ENCODE results near the gene FHIP2A.
"Not testable (repeated sequence)": the region's sequence is repeated elsewhere in the genome, so short reads cannot be mapped to it uniquely, and the experiment has no call there.

FHIP2A gene, protein sequence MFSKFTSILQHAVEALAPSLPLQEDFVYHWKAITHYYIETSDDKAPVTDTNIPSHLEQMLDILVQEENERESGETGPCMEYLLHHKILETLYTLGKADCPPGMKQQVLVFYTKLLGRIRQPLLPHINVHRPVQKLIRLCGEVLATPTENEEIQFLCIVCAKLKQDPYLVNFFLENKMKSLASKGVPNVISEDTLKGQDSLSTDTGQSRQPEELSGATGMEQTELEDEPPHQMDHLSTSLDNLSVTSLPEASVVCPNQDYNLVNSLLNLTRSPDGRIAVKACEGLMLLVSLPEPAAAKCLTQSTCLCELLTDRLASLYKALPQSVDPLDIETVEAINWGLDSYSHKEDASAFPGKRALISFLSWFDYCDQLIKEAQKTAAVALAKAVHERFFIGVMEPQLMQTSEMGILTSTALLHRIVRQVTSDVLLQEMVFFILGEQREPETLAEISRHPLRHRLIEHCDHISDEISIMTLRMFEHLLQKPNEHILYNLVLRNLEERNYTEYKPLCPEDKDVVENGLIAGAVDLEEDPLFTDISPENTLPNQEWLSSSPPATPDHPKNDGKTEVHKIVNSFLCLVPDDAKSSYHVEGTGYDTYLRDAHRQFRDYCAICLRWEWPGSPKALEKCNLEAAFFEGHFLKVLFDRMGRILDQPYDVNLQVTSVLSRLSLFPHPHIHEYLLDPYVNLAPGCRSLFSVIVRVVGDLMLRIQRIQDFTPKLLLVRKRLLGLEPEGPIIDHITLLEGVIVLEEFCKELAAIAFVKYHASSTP

DNA sequence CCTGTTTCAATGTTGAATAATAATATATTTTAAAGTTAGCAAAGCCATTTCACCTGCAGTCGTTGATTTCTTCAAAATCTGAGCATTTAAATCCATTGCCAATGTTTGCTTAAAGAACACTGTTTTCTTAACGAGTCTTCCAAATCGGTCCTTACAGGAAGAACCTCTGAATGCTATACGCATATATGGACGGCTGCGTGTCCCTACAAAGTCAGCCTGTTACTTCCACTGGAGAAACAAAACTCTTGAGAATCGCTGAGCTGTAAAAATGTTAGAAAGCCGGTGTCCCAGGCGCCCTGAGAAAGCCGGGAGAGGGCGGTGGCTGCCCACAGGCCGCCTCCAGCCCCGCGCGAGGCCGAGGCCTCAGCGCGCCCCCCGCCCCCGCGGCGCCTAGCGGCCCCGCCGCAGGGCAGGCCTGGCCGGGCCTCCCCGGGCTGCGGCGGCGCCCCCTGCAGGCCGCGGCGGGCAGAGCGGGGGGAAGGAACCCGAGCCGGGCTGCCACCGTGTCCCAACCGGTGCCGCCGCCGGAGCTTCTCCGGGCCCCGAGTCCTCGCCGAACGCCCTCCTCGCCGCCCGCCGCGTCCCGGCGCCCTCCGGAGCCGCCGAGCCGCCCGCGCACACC is at the start of gene FHIP2A:
Gene FHIP2A (plus strand): TSS at position 488 of the 622 bp plus-strand sequence. CDS start 299 bp downstream, outside the sequence.
- peak; percentile 55 for DNase-seq (ENCODE audit: low read depth)

DNA sequence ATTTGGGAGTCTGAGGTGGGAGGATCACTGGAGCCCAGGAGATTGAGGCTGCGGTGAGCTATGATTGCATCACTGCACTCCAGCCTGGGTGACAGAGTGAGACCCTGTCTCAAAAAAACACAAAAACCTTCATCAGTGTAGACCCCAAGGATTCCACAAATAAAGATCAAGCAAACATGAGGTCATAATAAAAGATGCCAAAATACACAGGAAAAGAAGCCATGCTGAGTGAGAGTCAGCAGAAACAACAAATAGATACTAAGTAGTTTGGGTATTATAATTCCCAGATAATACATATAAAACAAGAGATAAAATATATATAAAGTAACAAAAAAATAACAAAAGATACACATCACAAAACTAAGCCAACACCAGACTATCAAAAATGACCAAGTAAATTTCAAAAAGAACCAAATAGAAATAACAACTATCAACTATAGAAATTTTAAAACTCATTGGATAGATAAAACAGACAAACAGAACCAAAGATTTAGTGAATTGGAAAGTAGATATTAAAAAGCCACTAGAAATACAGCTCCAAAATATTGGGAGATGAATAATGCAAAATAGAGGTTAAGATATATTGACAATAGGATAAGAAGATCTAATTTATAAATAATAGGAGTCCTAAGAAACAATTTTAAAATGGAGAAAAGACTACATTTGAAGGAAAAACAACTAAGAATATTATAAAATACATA is 48.9 kb upstream of the FHIP2A start:
- no peak for DNase-seq (ENCODE audit: low read depth)

DNA sequence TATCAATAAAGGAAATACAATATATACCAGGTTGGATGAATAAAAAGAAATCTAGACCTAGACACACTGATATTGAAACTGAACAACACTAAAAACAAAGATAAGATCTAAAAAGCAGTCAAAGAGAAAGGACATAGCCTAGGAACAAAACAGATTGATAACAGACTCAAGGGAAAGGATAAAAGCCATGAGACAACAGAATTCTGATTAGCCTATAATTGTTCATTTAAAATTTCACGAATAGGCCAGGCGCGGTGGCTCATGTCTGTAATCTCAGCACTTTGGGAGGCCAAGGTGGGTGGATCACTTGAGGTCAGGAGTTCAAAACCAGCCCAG is 48.4 kb upstream of the FHIP2A start:
- DNase-seq (ENCODE audit: low read depth), result no peak

DNA sequence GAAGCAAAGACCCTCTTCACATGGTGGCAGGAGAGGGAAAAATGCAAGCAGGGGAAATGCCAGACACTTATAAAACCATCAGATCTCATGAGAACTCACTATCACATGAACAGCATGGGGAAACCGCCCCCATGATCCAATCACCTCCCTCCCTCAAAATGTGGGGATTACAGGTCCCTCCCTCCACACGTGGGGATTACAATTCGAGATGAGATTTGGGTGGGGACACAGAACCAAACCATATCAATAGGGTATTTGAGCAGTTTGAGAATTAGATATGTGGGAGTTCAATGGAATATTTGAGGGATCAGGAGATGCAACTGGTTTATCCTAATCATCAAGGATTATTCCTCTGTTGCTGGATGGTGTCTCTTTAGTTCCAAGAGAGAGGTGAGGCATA is 46.5 kb upstream of the FHIP2A start:
- not testable (repeated sequence) for DNase-seq (ENCODE audit: low read depth)

DNA sequence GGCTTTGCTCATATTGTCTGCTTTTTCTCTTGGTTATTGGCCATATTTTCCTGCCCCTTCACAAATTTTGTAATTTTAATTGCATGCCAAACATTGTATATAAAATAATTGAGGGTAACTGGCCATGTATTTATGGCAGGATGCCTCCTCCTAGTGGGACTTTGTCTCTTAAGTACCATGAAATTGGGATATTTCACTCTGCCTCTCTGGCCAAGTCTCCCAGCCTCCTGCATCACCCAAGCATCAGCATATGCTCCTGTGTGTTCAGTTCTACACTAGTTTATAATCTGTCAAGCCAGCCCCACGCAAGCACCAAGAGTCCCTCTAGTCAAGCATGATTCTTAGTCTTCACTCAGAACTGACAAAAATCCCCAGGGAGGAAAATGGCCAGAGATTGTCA is 44.2 kb upstream of the FHIP2A start:
- DNase-seq (ENCODE audit: low read depth), result no peak

DNA sequence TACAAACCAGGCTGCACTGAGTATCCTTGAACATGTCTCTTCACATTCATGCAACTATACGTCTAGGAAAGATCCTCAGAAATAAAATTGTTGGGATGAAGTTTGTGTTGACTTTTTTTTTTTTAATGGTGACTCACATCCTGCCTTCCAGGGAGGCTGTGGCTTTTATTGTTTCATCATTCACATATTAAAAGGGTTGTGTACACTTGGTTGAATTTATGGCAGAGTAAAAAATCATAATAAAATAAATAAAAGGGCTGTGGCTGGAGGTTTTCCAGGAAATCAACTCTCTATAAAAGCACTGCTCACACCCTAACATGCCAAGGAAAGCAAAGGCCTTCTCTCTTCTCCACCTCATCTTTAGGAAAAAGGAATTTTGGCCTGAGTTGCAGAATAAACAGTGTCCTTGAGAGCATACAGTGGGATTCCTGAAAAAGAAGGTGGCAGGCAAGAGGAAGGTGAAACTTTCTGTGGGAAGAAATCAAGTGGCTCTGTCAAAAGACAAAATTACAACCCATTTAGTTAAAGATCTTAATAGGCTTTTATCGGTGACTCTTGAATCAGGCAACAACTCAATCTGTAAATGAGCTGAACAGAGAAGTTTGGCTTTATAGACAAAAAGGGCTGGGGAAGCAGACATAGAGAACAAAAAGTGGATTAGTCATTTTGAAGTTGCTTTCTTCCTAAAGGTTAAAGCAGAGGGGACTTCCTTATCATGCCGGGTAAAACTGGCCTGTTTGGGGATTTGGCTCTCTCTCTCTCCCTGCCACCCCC is 41.6 kb upstream of the FHIP2A start:
- DNase-seq (ENCODE audit: low read depth), result no peak

DNA sequence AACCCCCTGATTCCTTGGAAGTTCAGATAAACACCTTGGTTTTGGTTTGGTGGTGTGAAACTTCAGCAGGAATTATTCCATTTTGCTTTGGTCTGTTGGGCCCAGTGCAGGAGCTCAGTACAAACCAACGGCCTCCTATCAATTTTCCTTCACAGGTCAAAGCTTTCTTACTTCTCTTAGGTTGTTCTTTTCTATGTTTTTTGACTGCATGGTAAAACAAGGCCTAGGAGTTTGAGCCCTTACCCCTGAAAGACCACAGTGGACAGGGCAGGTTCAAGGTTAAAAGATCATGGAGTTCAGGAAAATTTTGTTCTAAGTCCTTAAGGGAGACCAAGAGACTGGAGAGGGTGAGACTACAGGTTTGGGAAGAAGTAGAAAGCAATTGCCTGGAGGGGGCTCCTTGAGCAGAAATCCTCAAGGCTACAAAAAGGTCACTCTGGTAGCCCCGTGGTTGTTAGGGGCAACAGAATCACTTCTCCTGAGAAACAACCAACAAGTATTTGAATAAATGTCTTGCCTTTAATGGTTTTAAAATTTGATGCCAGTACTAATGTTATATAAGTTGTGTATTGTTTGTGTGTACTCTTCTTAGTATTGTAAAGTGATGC is 40.9 kb upstream of the FHIP2A start:
- DNase-seq (ENCODE audit: low read depth), result no peak

DNA sequence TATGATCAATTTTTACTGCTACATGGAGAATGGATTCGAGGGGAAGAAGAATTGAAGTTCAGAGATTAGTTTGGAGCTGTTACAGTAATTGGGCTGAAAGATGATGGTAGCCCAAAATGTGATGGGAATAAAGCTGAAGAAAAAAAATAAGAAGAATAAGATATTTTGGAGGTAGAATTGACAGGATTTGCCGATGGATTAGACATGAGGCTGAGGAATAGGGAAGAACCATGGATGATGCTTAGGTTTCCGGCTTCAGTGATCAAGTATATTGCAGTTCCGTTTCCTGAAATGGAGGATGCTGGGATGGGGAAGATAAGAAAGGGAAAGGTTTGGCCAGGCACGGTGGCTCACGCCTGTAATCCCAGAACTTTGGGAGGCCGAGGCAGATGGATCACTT is 38.9 kb upstream of the FHIP2A start:
- no peak for DNase-seq (ENCODE audit: low read depth)

DNA sequence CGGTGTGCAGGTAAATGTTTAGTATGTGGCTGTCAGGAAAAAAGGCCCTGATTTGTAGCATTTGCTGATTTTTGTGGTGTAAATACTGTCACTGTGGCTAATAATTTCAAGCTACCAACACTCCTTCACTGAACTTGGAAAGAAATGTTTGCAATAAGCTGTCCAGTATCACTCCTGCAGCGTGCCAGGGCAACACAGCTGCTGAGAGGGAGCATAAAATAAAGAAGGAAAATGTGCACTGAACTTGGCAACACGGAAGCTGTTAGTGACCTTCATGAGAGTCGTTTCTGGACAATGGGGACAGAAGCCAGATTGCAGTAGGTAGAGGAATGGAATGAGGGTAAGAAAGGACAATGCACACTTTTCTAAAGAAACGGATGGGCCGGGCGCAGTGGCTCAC is 37.9 kb upstream of the FHIP2A start:
- DNase-seq (ENCODE audit: low read depth), result no peak

DNA sequence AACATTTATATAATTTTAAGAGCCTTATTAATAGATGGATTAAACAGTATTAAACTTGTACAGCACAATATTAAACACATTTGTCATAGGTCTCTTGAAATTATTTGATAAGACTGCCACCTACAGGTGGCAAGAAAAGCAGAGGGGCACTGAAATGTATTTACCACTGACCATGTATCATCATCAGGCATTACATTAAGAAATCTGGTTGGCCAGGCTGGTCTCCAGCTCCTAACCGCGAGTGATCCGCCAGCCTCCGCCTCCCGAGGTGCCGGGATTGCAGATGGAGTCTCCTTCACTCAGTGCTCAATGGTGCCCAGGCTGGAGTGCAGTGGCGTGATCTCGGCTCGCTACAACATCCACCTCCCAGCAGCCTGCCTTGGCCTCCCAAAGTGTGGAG is 35.1 kb upstream of the FHIP2A start:
- not testable (repeated sequence) for DNase-seq (ENCODE audit: low read depth)

DNA sequence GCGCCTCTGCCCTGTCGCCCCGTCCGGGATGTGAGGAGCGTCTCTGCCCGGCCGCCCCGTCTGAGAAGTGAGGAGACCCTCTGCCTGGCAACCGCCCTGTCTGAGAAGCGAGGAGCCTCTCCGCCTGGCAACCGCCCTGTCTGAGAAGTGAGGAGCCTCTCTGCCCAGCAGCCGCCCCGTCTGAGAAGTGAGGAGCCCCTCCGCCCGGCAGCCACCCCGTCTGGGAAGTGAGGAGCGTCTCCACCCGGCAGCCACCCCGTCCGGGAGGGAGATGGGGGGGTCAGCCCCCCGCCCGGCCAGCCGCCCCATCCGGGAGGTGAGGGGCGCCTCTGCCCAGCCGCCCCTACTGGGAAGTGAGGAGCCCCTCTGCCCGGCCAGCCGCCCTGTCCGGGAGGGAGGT is 34.4 kb upstream of the FHIP2A start:
- not testable (repeated sequence) for DNase-seq (ENCODE audit: low read depth)

DNA sequence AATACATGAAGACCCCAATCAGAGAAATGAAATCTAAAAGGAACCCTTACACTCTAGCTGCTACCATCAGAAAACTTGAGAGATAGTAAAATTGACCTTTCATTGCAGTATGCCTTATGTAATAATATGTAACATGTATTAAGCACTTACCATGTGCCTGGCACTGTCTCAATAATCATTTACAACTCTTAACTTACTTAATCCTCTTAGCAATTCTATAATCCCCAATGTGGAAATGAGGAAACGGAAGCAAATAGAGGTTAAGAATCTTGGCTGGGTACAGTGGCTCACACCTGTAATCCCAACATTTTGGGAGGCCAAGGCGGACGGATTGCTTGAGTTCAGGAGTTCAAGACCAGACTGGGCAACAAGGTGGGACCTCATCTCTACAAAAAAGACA is 29.8 kb upstream of the FHIP2A start:
- DNase-seq (ENCODE audit: low read depth), result no peak

DNA sequence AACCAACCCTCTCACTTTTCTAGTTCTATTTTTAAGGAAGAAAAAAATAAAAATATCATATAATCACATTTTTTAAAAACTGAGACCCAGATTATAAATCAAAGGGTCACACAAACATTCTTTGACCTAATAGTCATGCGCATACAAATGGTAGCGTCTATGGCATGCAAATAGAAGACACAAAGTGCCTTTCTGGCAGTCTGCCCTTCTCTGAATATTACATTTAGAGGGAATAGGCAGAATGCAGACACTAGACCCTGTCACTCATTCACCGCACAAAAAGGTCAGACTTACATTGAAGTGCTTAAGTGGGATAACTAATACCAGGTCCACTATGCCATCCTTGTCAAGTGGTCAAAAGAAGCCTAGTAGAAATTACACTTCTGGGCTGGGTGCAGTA is 26.5 kb upstream of the FHIP2A start:
- no peak for DNase-seq (ENCODE audit: low read depth)

DNA sequence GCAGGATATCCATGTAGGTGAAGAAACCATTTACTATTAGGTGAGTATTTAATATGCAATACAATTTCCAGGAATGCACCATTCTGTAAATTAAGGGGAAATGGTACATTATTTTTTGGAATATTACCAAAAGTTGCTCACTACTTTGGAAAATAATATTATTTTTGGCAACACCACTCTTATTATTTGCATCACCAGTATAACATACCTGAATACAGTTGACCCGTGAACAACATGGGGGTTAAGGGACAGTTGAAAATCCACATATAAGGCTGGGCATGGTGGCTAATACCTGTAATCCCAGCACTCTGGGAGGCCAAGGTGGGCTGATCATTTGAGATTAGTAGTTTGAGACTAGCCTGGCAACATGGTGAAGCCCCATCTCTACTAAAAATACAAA is 21.2 kb upstream of the FHIP2A start:
- DNase-seq (ENCODE audit: low read depth), result no peak

DNA sequence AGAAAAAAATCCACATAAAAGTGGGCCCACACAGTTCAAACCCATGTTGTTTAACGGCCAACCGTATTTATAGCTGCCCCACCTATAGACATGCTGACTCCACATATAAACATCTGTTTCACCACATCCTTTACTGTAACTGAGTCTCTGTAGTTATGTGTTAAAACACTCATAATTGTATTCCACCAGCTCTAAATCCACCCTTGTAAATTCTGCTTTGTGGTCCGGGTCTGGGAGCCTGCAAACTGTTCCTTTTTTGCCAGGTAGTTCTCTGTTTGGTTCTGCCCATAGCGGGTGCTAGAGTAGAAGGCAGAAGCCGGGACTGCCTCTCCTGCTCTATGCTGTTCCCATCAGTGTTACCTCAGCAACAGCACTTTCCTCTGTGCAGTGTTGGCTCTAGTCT is 20.2 kb upstream of the FHIP2A start:
- no peak for DNase-seq (ENCODE audit: low read depth)

DNA sequence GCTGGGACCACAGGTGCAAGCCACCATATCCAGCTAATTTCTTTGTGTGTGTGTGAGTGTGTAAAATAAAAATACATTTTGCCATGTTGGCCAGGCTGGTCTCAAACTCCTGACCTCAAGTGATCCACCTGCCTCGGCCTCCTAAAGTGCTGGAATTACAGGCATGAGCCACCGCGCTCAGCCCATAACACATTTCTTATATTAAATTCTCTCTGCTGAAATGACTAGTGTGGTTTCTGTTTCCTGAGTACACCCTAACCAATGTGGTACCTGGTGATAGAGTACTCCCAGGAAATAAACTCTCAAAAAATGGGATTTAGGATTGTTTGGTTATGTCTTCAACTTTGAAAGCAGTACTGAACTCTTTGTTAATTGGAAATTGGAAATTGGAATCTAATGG is 19.4 kb upstream of the FHIP2A start:
- no peak for DNase-seq (ENCODE audit: low read depth)

DNA sequence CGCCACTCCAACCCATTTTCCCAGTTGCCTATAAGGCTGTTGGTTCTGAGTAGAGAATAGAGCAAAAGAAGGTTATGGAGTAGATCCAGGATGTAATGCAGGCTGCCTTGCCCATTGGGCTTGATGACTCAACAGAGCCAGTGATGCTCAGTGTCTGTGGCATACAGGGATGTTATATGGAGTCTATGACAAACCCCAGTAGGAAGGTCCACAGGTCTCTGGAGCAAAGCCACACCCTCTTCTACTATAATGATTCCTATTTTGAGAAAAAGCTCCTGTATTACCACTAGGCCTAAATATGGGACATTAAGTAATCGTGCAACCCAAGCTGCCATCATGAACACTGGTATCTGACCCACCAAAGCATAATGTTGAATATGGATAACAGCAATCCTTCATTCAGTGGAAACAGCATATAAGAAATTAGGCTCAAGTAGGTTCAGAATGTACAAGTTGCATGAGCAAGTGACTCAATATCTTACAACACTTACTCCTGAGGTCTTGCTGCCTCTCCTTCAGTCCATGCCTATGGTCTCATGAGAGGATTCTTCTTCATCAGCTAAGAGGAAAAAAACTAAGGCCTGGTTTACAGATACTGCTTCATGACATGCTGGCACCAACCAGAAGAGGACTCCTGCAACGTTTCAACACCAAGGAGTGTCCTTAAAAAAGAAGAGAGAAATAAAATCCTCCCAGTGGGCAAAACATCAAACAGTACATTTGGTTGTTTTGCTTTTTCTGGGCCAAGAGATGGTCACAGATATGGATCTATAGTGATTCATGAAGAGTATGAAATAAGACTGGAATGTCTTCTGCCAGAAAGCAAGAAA is 14.8 kb upstream of the FHIP2A start:
- DNase-seq (ENCODE audit: low read depth), result no peak

DNA sequence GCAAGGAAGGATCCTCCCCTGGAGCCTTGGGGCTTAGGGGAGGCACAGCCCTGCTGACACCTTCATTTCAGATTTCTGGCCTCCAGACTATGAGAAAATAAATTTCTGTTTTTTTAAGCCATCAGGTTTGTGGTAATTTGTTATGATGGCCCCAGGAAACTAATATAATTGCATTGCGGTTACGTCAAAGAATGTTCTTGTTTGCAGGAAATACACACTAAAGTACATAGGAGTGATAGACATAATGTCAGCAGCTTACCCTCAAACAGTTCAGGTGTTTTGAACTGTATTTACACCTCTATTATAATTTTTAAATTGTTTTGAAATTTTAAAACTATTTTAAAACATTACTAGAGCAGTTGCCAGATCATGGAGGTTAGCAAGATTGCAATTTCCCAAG is 12.6 kb upstream of the FHIP2A start:
- DNase-seq (ENCODE audit: low read depth), result no peak

DNA sequence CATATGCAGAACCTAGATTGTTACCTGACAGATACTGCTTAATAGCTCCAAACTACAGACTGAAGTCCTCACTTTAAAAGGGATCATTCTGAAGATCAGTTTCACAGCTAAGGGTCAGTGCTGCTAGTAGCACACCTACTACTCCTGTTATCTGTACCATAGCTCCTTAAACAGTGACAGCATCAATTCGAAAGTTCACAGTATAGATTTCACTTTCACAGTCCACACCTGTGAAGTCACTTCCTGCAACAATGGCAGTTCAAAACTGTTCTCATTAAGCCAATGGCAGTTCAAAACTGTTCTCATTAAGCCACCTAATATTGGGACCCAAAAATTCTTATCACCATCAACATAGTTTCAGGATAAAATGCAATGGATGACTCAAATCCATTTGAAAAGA is 10.7 kb upstream of the FHIP2A start:
- no peak for DNase-seq (ENCODE audit: low read depth)

DNA sequence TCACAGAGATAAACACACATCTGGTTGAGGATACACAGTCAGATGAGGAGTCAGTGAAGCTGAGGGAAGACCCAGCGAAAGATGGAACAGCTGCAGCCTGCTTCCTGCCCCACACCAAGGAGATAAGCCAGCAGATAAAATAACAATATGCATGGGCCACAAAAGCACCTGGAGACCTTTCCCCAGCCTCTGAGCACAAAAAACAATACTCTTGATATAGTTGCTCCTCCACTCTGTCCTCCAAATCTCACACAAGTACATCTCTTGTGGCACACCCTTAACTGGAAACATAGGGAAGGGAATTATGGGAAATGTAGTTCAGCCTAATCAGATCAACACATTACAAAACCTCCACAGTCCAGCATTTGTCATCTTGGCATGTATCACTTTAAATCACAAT is 9.7 kb upstream of the FHIP2A start:
- no peak for DNase-seq (ENCODE audit: low read depth)
